Pancreas (tissue), 10 donors: ENCODE data around the gene LRRC4B. TPM values are rescaled to one million over a fixed set of nuclear protein-coding genes. Genes with fewer than 3 reads are reported as not detected.
A peak's percentile ranks its signal among the peaks of the same experiment; 100 is the strongest.

Experiments used
- ATAC-seq, 4 donors: fragments of 200-7000 bp; cut with Tn5 transposase; one replicate each; pipeline versions ENCODE4 v1.8.0 to v1.9.1; 2020; ENCODE audit warnings: mild to moderate bottlenecking in 4 of 4, moderate library complexity in 4 of 4
- DNase-seq, 6 donors: peaks; one replicate each; pipeline ENCODE4 v3.0.0-alpha.2; 2020
- FAIRE-seq: peaks from 2 replicates; lab custom pipeline; 2012; peaks lifted over from hg19 to GRCh38; lab: Jason Lieb, UNC
- H3K27ac ChIP-seq, 4 donors: fragments of 200-600 bp; sonication (generic); 1 replicate in 3 of 4; 2 replicates in 1 of 4; pipeline versions ENCODE4 v1.5.0 to v1.8.0; 2020
- H3K27me3 ChIP-seq, 4 donors: fragments of 200-600 bp; one replicate each; pipeline ENCODE4 v1.8.0; 2021
- H3K36me3 ChIP-seq, 3 donors: fragments of 200-600 bp; sonication (generic) in 1 of 3; one replicate each; pipeline versions ENCODE4 v1.5.0 to v1.8.0; 2020 to 2021
- H3K4me1 ChIP-seq, 3 donors: fragments of 200-600 bp; one replicate each; pipeline ENCODE4 v1.8.0; 2021
- H3K4me3 ChIP-seq, 4 donors: fragments of 200-600 bp; sonication (generic) in 2 of 4; one replicate each; pipeline versions ENCODE4 v1.5.0 to v1.8.0; 2020 to 2021
- H3K9me3 ChIP-seq, 4 donors: fragments of 200-600 bp; one replicate each; pipeline ENCODE4 v1.8.0; 2021
- WGBS, 2 donors: extraction: QIAGEN DNeasy Blood & Tissue Kit; methylation state at CpG; one replicate each; pipeline ENCODE4 v1.1.7; 2013; 5-methylcytosine and 5-hydroxymethylcytosine counted together
- intact Hi-C, 3 donors: fragments of 100-400 bp; cut with DNase I; formaldehyde crosslinking; loops; one replicate each; pipeline versions ENCODE4 v1.11.1 to v1.14.2; 2022
- polyA plus RNA-seq, 2 donors: library from polyadenylated mRNA; stranded (reverse); fragments of 200-250 nt; gene quantifications; one replicate each; pipeline ENCODE4 v1.2.3, GENCODE V29; 2013
- total RNA-seq, 6 donors: library from RNA; stranded (reverse); fragmentation: NEBNext Ultra II Directional in 4 of 6; extraction: Animal tissue kit (Norgen Biotek cat#: 25700) in 4 of 6; gene quantifications; one replicate each; pipeline versions ENCODE4 v1.2.1 to v1.2.4, GENCODE V29; 2021 to 2023
- TF ChIP-seq, protein P1 (sequence below), 4 donors: fragments of 200-600 bp; sonication (generic) in 3 of 4; IDR thresholded peaks; one replicate each; pipeline versions ENCODE4 v1.5.0 to v1.8.0; 2021; ENCODE audit warnings: antibody characterized with exemption in 4 of 4
- donor health status: healthy with polysubstance abuse.
- donor health status: DM: no; HTN: no; CAD: no; lungs with moderate emphysema.
- donor health status: DM: no; HTN: no; CAD: no.
- donor health status: control.
- donor health status: control.
- donor health status: Bipolar disorder and iron deficiency.
- donor health status: DM: yes; HTN: yes; CAD: no.
- donor health status: DM: no; HTN: no; CAD: no.
- donor health status: DM: no; HTN: no; CAD: no.
- donor health status: DM: yes; HTN: yes; CAD: no.

Gene LRRC4B
- total and polyA plus RNA-seq, 8 donors: 0.09 to 2.1 (median 0.50) TPM

DNA sequence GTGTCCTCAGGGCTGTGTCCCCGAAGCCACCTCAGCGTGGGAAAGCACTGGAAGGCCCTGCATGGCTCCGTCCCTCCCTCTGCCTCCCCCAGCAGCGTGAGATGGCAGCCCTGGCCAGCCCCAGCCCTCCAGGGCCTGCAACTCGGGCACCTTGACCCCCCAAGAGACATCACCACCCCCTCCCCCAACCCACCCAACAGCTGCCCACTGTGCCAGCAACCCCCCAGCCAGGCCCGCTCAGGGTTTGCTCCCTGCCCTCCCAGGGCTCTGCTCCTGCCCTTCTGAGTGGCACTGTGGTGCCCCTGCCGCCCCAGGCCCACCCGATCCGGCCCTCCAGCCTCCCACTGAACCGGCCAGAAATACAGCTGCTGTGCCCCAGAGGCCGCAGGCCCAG lies 53.1 kb downstream of the LRRC4B start:
- intact Hi-C loops: no loop called here
- H3K4me3 ChIP-seq: no peak overlapping the region
- H3K27me3 ChIP-seq: no peaks in the 10 kb centered on the region
- WGBS, 2 donors: 51 to 73% methylated on average over 9 to 11 of the region's 11 CpGs
- FAIRE-seq: no peak
- H3K4me1 ChIP-seq: no peaks in the 10 kb centered on the region
- DNase-seq: peak in 2 of 6 donors; percentile 12 to 70
- no peak for ATAC-seq
- no peaks in the 10 kb centered on the region for H3K36me3 ChIP-seq
- H3K27ac ChIP-seq: no peak overlapping the region
- no peaks in the 10 kb centered on the region for H3K9me3 ChIP-seq
- TF ChIP-seq, protein P1, sequence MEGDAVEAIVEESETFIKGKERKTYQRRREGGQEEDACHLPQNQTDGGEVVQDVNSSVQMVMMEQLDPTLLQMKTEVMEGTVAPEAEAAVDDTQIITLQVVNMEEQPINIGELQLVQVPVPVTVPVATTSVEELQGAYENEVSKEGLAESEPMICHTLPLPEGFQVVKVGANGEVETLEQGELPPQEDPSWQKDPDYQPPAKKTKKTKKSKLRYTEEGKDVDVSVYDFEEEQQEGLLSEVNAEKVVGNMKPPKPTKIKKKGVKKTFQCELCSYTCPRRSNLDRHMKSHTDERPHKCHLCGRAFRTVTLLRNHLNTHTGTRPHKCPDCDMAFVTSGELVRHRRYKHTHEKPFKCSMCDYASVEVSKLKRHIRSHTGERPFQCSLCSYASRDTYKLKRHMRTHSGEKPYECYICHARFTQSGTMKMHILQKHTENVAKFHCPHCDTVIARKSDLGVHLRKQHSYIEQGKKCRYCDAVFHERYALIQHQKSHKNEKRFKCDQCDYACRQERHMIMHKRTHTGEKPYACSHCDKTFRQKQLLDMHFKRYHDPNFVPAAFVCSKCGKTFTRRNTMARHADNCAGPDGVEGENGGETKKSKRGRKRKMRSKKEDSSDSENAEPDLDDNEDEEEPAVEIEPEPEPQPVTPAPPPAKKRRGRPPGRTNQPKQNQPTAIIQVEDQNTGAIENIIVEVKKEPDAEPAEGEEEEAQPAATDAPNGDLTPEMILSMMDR (IDR thresholded peaks at IDR 0.05): no peak

DNA sequence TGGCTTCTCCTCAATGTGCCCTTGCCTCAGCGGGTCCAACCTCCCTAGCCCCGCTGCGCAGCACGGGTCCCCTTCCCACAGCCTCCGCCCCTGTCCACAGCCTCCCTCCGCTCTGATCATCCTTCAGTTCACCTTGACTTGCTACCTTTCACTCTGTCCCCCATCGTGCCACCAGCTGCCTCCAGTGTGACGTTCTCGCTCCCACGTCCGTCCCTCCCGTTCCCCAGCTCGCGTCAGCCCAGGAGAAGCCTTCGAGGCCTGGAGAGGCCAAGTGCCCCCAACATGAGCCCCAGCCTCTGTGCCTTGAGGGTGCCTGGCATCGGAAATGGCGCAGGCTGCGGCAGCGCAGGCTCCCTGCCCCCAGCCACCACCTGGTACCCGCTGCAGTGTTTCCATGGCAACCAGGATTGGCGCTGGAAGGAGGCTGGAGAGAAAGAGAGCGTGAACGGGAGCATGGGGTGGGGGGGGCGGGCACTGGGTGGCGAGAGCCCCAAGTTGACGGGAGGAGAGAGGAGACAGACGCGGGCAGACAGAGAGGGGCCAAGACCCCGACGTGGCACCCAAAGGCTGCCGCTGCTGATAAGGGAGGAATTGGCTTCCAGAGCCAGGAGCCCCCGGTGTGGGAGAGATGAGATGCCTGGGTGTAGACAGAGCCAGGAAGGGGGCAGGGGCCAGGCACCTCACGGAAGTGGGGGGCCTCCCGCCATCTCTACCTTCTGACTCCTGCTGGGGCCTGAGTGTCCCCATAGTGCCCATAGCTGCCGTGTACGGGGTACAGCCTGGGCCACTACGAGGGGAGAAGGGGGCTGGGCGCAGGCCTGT lies 53.7 kb downstream of the LRRC4B start:
- no peaks in the 10 kb centered on the region for H3K36me3 ChIP-seq
- intact Hi-C loops: no loop called here
- TF ChIP-seq, protein P1 (IDR thresholded peaks at IDR 0.05): no peak
- no peaks in the 10 kb centered on the region for H3K9me3 ChIP-seq
- no peak for FAIRE-seq
- no peak overlapping the region for H3K27ac ChIP-seq
- no peaks in the 10 kb centered on the region for H3K4me1 ChIP-seq
- WGBS, 2 donors: 28% methylated on average over 35 to 38 of the region's 38 CpGs
- H3K27me3 ChIP-seq: no peaks in the 10 kb centered on the region
- DNase-seq: peak in 3 of 6 donors; percentile 13 to 73 (median 54)
- no peak for ATAC-seq
- H3K4me3 ChIP-seq: no peak overlapping the region

DNA sequence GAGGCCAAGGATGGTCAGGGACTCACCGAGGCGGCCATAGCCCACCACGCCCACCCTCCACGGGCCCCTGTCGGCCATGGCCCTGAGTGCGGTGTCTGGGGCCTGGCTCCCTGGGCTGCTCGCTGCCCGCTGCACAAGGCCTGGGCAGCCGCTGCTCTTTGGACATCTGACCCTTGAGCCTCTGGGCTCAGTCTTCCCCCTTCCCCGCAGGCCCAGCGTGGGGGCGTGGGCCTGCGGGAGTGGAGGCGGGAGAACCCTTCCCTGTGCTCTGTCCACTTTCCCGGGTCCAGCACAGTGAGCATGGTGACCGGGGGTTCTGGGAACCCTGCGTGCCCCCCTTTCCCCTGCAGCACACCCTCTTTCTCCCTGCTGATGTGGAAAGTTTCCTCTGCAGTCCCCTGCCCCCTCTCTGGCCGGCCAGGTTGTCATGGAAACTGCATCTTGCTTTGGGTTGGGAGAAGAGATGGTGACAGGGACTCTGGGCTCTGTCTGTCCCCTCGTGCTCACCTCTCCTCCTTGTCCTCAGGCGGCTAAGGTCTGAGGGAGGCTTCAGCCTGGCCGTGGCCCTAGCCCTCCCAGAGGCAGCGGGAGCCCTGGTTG lies 54.4 kb downstream of the LRRC4B start, which contains the start of gene ASPDH:
Gene ASPDH, minus strand, starts transcription at position 168 of the 600 bp plus-strand sequence. Its CDS starts 90 bp downstream, at position 78.
- Histone ChIP-seq H3K27ac (no peak within 1 kb of the TSS), H3K4me1 (no peaks in the 10 kb centered on the region), H3K4me3 (no peak within 1 kb of the TSS), H3K9me3 (no peaks in the 10 kb centered on the region), H3K27me3 (no peaks in the 10 kb centered on the region), H3K36me3 (no peaks in the 10 kb centered on the region)
- DNase-seq: peak in 2 of 6 donors; percentile 57 to 58
- 28 to 31% methylated on average over 14 to 22 of the region's 22 CpGs for WGBS, 2 donors
- FAIRE-seq: no peak
- no peak for ATAC-seq
- TF ChIP-seq, protein P1 (IDR thresholded peaks at IDR 0.05): no peak
- intact Hi-C loops: no loop called here

DNA sequence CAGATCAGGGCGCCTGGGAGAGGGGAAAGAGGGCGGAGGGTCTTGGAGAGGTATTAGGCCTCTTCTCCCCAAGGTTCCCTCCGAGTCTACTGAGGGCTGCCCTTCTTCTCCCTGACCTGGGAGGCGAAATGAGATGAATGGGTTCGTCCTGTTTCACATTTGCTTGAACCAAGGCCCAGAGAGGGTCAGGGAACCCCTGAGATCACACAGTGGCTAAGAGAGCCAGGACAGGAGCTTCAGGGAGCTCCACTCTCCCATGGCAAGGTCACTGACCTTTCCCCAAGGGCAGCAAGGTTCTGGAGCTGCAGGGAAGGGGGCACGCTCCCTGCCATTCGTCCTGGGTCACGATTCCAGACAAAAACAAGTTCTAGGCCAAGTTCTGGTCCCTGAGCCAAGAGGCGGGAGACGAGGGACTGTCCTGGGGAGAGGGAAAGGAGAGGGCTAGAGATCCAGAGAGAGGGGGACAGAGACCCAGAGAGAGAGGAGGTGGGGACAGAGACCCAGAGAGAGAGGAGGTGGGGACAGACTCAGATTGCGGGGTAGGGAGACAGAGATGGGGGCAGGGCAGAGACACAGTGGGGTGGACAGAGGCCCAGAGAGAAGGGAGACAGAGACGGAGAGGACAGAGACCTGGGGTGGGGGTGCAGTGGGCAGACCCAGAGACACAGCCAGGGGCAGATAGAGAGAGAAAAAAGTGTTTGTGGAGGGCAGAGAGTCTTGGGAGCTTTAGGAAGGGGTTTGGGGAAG lies 55.1 kb downstream of the LRRC4B start:
- Histone ChIP-seq H3K27me3 (no peaks in the 10 kb centered on the region), H3K36me3 (no peaks in the 10 kb centered on the region), H3K4me1 (no peaks in the 10 kb centered on the region), H3K4me3 (no peak overlapping the region), H3K27ac (no peak overlapping the region), H3K9me3 (no peaks in the 10 kb centered on the region)
- intact Hi-C loops: no loop called here
- peak in 2 of 6 donors; percentile 25 to 47 for DNase-seq
- FAIRE-seq: no peak
- TF ChIP-seq, protein P1 (IDR thresholded peaks at IDR 0.05): no peak
- no peak for ATAC-seq
- WGBS, 2 donors: 42 to 44% methylated on average over 12 of the region's 12 CpGs
